Calu3 (cell line): ENCODE measurements around the gene C19orf85. TPM values are rescaled to one million over a fixed set of nuclear protein-coding genes. Genes with fewer than 3 reads are reported as not detected.

Experiments used
- BruUV-seq: library from RNA; stranded (reverse); fragments of 400-500 nt; replicated peaks from 2 replicates; lab custom pipeline; 2021; lab: Mats Ljungman, UMichigan
- CTCF ChIA-PET: fragments of 300-600 bp; sonication (Branson Sonifier 250); formaldehyde crosslinking; loops from one replicate; lab custom pipeline; 2022; ENCODE audit warnings: antibody characterized with exemption; lab: Charles Lee
- DNase-seq: peaks from one replicate; pipeline ENCODE4 v3.0.0; 2022
- H3K27ac Mint-ChIP-seq: one replicate; pipeline ENCODE4 v1.8.0; 2022; ENCODE audit warnings: mixed read lengths; ENCODE audit not compliant: unreplicated experiment
- H3K27me3 Mint-ChIP-seq: one replicate; pipeline ENCODE4 v1.8.0; 2022; ENCODE audit warnings: mixed read lengths; ENCODE audit not compliant: unreplicated experiment
- H3K36me3 Mint-ChIP-seq: one replicate; pipeline ENCODE4 v1.8.0; 2022; ENCODE audit warnings: mild to moderate bottlenecking, moderate library complexity, mixed read lengths; ENCODE audit not compliant: insufficient read depth, unreplicated experiment
- H3K4me1 Mint-ChIP-seq: one replicate; pipeline ENCODE4 v1.8.0; 2022; ENCODE audit warnings: mild to moderate bottlenecking, low read depth, mixed read lengths; ENCODE audit not compliant: unreplicated experiment
- H3K4me3 Mint-ChIP-seq: one replicate; pipeline ENCODE4 v1.8.0; 2022; ENCODE audit warnings: mild to moderate bottlenecking, low read depth, moderate library complexity, mixed read lengths; ENCODE audit not compliant: unreplicated experiment
- H3K9me3 Mint-ChIP-seq: one replicate; pipeline ENCODE4 v1.8.0; 2022; ENCODE audit warnings: low read depth, mixed read lengths; ENCODE audit not compliant: unreplicated experiment
- CTCF ChIP-seq: fragments of 200-600 bp; IDR thresholded peaks from one replicate; pipeline ENCODE4 v1.8.0; 2022; ENCODE audit warnings: antibody characterized with exemption; ENCODE audit not compliant: unreplicated experiment
- intact Hi-C: fragments of 100-400 bp; cut with micrococcal nuclease; formaldehyde crosslinking; loops from one replicate; pipeline ENCODE4 v1.10.0; 2022; ENCODE audit not compliant: unreplicated experiment
- total RNA-seq: library from RNA; stranded (reverse); gene quantifications from 2 replicates; pipeline ENCODE4 v1.2.3, GENCODE V29; 2022

C19orf85 gene
- total RNA-seq, 1 experiment from 2014 or later: not detected

- DNase-seq: no peak
- Mint-ChIP-seq H3K36me3 (peaks cover 25% of the 10 kb centered on the region), H3K4me1 (peaks cover 42% of the 10 kb centered on the region), H3K27me3 (peaks cover 67% of the 10 kb centered on the region), H3K27ac (peak overlapping the region; percentile 90), H3K4me3 (peak overlapping the region; percentile 84), H3K9me3 (no peaks in the 10 kb centered on the region)
- TF ChIP-seq CTCF: no peak
- CTCF ChIA-PET: no interaction called here
- BruUV-seq: no TSS peak
- intact Hi-C loops: no loop called here
These were observed 1.8 kb downstream of the C19orf85 start for GRCh38 chr19:55462722-55463121.

GRCh38 chr19:55461974-55462626, 2.5 kb downstream of the C19orf85 start:
- no peak for TF ChIP-seq CTCF
- Mint-ChIP-seq H3K9me3 (no peaks in the 10 kb centered on the region), H3K27ac (peak overlapping the region; percentile 90), H3K4me1 (peaks cover 36% of the 10 kb centered on the region), H3K4me3 (peak overlapping the region; percentile 84), H3K27me3 (peaks cover 60% of the 10 kb centered on the region), H3K36me3 (peaks cover 25% of the 10 kb centered on the region)
- CTCF ChIA-PET: interaction anchor here (0.7 to 1.0 kb wide), 4 partner anchors 14 to 314 kb away, joined by 3 to 5 read pairs (median 4); partner anchors contain the start of gene ZNF628
- no TSS peak for BruUV-seq
- DNase-seq: no peak
- intact Hi-C loops: no loop called here

DNA sequence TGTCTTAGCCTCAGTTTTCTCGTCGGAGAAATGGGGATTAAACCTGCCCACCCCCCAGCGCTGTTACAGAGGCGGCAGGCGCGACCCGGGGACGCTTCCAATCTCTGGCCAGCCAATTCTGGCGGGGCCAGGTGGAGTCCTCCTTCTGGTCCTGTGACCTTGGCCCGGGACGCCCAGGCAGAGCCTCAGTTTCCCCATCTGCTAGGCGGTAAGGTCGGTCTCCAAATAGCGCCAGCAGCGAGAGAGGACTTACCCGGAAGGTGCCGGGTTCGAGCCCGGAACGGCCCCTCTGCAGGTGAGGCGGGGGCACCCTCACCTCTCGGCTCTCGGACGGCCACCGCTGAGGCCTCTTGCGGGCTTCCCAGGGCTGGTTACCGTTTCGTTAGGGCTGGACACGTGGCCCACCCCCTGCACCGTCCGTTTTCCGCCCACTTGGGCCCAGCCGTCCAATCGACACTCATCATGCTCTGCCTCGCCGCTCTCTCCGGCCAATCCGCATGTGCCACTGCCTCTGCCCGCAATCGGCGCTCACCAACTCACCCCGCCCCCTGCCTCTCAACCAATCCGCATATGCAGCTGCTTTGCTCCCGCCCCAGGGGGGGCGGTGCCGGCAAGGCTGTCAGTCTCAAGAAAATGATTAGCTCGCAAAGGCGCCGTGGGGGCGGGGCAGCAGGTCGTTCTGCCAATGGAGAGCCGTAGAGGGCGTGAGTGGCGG, 3.1 kb downstream of the C19orf85 start, which contains the start of gene ISOC2:
Gene ISOC2 (minus strand): TSS at position 384 of the 715 bp plus-strand sequence. CDS start 5,156 bp downstream, outside the sequence.
- no peak for TF ChIP-seq CTCF
- no peaks in the 10 kb centered on the region for H3K9me3 Mint-ChIP-seq
- peak within 1 kb of the TSS; percentile 90 for H3K27ac Mint-ChIP-seq
- peaks cover 25% of the 10 kb centered on the region for H3K36me3 Mint-ChIP-seq
- H3K27me3 Mint-ChIP-seq: peaks cover 54% of the 10 kb centered on the region
- CTCF ChIA-PET: interaction anchor here (0.7 to 1.0 kb wide), 4 partner anchors 15 to 314 kb away, joined by 3 to 5 read pairs (median 4); partner anchors contain the start of gene ZNF628
- intact Hi-C loops: no loop called here
- H3K4me3 Mint-ChIP-seq: peak within 1 kb of the TSS; percentile 84
- peak; percentile 100 for DNase-seq
- BruUV-seq: no TSS peak
- H3K4me1 Mint-ChIP-seq: peaks cover 29% of the 10 kb centered on the region

- Mint-ChIP-seq H3K27ac (peak overlapping the region; percentile 90), H3K4me1 (peaks cover 24% of the 10 kb centered on the region), H3K36me3 (peaks cover 25% of the 10 kb centered on the region), H3K9me3 (no peaks in the 10 kb centered on the region), H3K4me3 (peak overlapping the region; percentile 84), H3K27me3 (peaks cover 47% of the 10 kb centered on the region)
- DNase-seq: peak; percentile 66
- CTCF ChIA-PET: interaction anchor here (1.5 kb wide), 1 partner anchor 164 kb away, joined by 10 read pairs; the partner anchor contains the start of gene ZNF784
- no TSS peak for BruUV-seq
- intact Hi-C loops: no loop called here
- TF ChIP-seq CTCF: no peak
These were observed 3.8 kb downstream of the C19orf85 start for GRCh38 chr19:55460670-55461258.
